Heart right ventricle (tissue), 16 donors: ENCODE results near the gene PNISR. TPM values are rescaled to one million over a fixed set of nuclear protein-coding genes. Genes with fewer than 3 reads are reported as not detected.

ENCODE experiments used
- ATAC-seq, 8 donors: fragments of 200-7000 bp; cut with Tn5 transposase; one replicate each; pipeline ENCODE4 v1.9.1; 2020; ENCODE audit warnings: mild to moderate bottlenecking in 8 of 8, moderate library complexity in 8 of 8, moderate number of reproducible peaks in 1 of 8
- DNase-seq, 2 donors: peaks; one replicate each; pipeline ENCODE4 v3.0.0-alpha.2; 2020
- H3K27ac ChIP-seq, 10 donors: fragments of 200-600 bp; sonication (generic) in 2 of 10; one replicate each; pipeline versions ENCODE4 v1.5.0 to v1.8.0; 2020 to 2022; ENCODE audit warnings: mild to moderate bottlenecking in 3 of 10
- H3K27me3 ChIP-seq, 7 donors: fragments of 200-600 bp; one replicate each; pipeline ENCODE4 v1.8.0; 2021 to 2022; ENCODE audit warnings: mild to moderate bottlenecking in 2 of 7
- H3K36me3 ChIP-seq, 9 donors: fragments of 200-600 bp; sonication (generic) in 1 of 9; one replicate each; pipeline versions ENCODE4 v1.5.0 to v1.8.0; 2020 to 2022; ENCODE audit warnings: mild to moderate bottlenecking in 2 of 9
- H3K4me1 ChIP-seq, 9 donors: fragments of 200-600 bp; sonication (generic) in 1 of 9; one replicate each; pipeline versions ENCODE4 v1.5.0 to v1.8.0; 2020 to 2022; ENCODE audit warnings: mild to moderate bottlenecking in 4 of 9
- H3K4me3 ChIP-seq, 10 donors: fragments of 200-600 bp; sonication (generic) in 2 of 10; one replicate each; pipeline versions ENCODE4 v1.5.0 to v1.8.0; 2020 to 2022; ENCODE audit warnings: mild to moderate bottlenecking in 7 of 10, moderate library complexity in 2 of 10
- H3K9me3 ChIP-seq, 11 donors: fragments of 200-600 bp in 10 of 11; sonication (generic) in 2 of 11; one replicate each; pipeline versions ENCODE4 v1.5.0 to v1.8.0; 2013 to 2022; ENCODE audit warnings: mild to moderate bottlenecking in 2 of 11, control low read depth in 1 of 11, moderate library complexity in 1 of 11
- CTCF ChIP-seq, 9 donors: fragments of 200-600 bp; sonication (generic) in 2 of 9; IDR thresholded peaks; one replicate each; pipeline versions ENCODE4 v1.5.0 to v1.8.0; 2021 to 2022; ENCODE audit warnings: antibody characterized with exemption in 9 of 9, mild to moderate bottlenecking in 5 of 9, moderate library complexity in 1 of 9
- WGBS, 2 donors: extraction: QIAGEN DNeasy Blood & Tissue Kit; methylation state at CpG; one replicate each; pipeline ENCODE4 v1.1.7; 2013; ENCODE audit warnings: inconsistent platforms in 1 of 2; 5-methylcytosine and 5-hydroxymethylcytosine counted together
- intact Hi-C, 10 donors: fragments of 100-400 bp; cut with DNase I; formaldehyde crosslinking; loops; one replicate each; pipeline versions ENCODE4 v1.11.1 to v1.14.2; 2022
- polyA plus RNA-seq, 2 donors: library from polyadenylated mRNA; stranded (reverse); fragments of 200-250 nt; gene quantifications; one replicate each; pipeline ENCODE4 v1.2.3, GENCODE V29; 2013
- total RNA-seq, 10 donors: library from RNA; stranded (reverse); fragmentation: NEBNext Ultra II Directional in 3 of 10; extraction: Animal tissue kit (Norgen Biotek cat#: 25700) in 3 of 10; gene quantifications; one replicate each; pipeline versions ENCODE4 v1.2.1 to v1.2.4, GENCODE V29; 2021 to 2023
- donor health status: Arrhythmogenic right ventricular cardiomyopathy.
- donor health status: ischemic (EF 13 %, LVEDD 7.1; RV severe dilation, severe dysfunction).
- donor health status: healthy with polysubstance abuse.
- donor health status: DM: no; HTN: yes; CAD: no.
- donor health status: DM: no; HTN: no; CAD: no.
- donor health status: ischemic (EF 25% LVEDD 6.9; RV normal size, moderate dysfunction).
- donor health status: ischemic (EF 25% LVEDD 5.7; RV mildly dilated, moderate dysfunction).
- donor health status: healthy.
- donor health status: DM: yes; HTN: yes; CAD: no.
- donor health status: Ischemic cardiomyopathy.
- donor health status: ischemic (EF 35%, LVEDD 5.7; RV mildly dilated, moderate dysfunction).
- donor health status: nonischemic (EF 11% LVEDD 7.7; RV severe dilation, severe dysfunction).
- donor health status: DM: yes; HTN: yes; CAD: no.
- donor health status: PGD.
- donor health status: ischemic (EF 29% LVEDD 5.4; RV normal size, mild dysfunction).
- donor health status: nonischemic (EF 23%, LVEDD 6.1; RV moderate dilation, normal function).

The PNISR gene
- total and polyA plus RNA-seq, 12 donors = 17.8 to 105 (median 50.1) TPM

- intact Hi-C loops = loop anchor here in 2 of 10 donors (10.0 kb wide), 2 partner anchors 115 to 135 kb away; no protein-coding TSS in a partner anchor
These were observed 15.4 kb downstream of the PNISR start for GRCh38 chr6:99409672-99410071.

GRCh38 chr6:99407076-99407475 lies 18.0 kb downstream of the PNISR start:
- Histone ChIP-seq H3K9me3 (no peaks in the 10 kb centered on the region), H3K4me3 (no peak overlapping the region), H3K4me1 (peaks cover 0 to 20% (median 5%) of the 10 kb centered on the region in 9 donors), H3K27ac (no peak overlapping the region), H3K36me3 (peaks cover 0 to 100% (median 85%) of the 10 kb centered on the region in 9 donors), H3K27me3 (no peaks in the 10 kb centered on the region)
- no peak for TF ChIP-seq CTCF (IDR thresholded peaks at IDR 0.05)
- intact Hi-C loops = loop anchor here in 2 of 10 donors (10.0 kb wide), 2 partner anchors 118 to 138 kb away; no protein-coding TSS in a partner anchor
- DNase-seq = no peak
- ATAC-seq = no peak
- 83% methylated on average over 7 of the region's 7 CpGs for WGBS, 2 donors

More at GRCh38 chr6:99409672-99410071, 15.4 kb downstream of the PNISR start:
- ATAC-seq (no peak), DNase-seq (no peak)
- Histone ChIP-seq H3K27me3 (no peaks in the 10 kb centered on the region), H3K27ac (no peak overlapping the region), H3K36me3 (peaks cover 0 to 95% (median 59%) of the 10 kb centered on the region in 9 donors), H3K9me3 (no peaks in the 10 kb centered on the region), H3K4me3 (no peak overlapping the region), H3K4me1 (peaks cover 0 to 40% (median 16%) of the 10 kb centered on the region in 9 donors)
- no peak for TF ChIP-seq CTCF (IDR thresholded peaks at IDR 0.05)

GRCh38 chr6:99402448-99402847 lies 22.7 kb downstream of the PNISR start:
- H3K27ac ChIP-seq = no peak overlapping the region

GRCh38 chr6:99397287-99397686 lies 27.8 kb downstream of the PNISR start:
- peaks cover 0 to 54% (median 35%) of the 10 kb centered on the region in 9 donors for H3K36me3 ChIP-seq
- no peak for DNase-seq
- no peak overlapping the region for H3K4me3 ChIP-seq
- no peak for TF ChIP-seq CTCF (IDR thresholded peaks at IDR 0.05)
- intact Hi-C loops = no loop called here
- no peak for ATAC-seq
- no peaks in the 10 kb centered on the region for H3K9me3 ChIP-seq
- no peaks in the 10 kb centered on the region for H3K27me3 ChIP-seq
- H3K4me1 ChIP-seq = peaks cover 0 to 16% (median 6%) of the 10 kb centered on the region in 9 donors
- no peak overlapping the region for H3K27ac ChIP-seq
- WGBS, 2 donors = 42 to 47% methylated on average over 1 of the region's 1 CpG

More at GRCh38 chr6:99402448-99402847, 22.7 kb downstream of the PNISR start:
- H3K27me3 ChIP-seq = no peaks in the 10 kb centered on the region
- H3K4me3 ChIP-seq = no peak overlapping the region
- ATAC-seq (no peak), DNase-seq (no peak)
- intact Hi-C loops = loop anchor here in 2 of 10 donors (10.0 kb wide), 2 partner anchors 122 to 142 kb away; no protein-coding TSS in a partner anchor
- 89 to 93% methylated on average over 5 of the region's 5 CpGs for WGBS, 2 donors
- no peaks in the 10 kb centered on the region for H3K9me3 ChIP-seq
- peaks cover 0 to 100% (median 81%) of the 10 kb centered on the region in 9 donors for H3K36me3 ChIP-seq
- peaks cover 0 to 3% (median 0%) of the 10 kb centered on the region in 9 donors for H3K4me1 ChIP-seq
- TF ChIP-seq CTCF (IDR thresholded peaks at IDR 0.05) = no peak
